OCI-LY3 (cell line): ENCODE measurements around the gene ZC3H7B.

Experiments
- H2AFZ ChIP-seq: fragments of 200-600, 300-600 bp; shearing (Covaris generic); 2 replicates; pipeline ENCODE4 v1.6.0; 2014; ENCODE audit warnings: antibody characterized with exemption, low read depth, low read length
- H3K27ac ChIP-seq: fragments of 200-600, 300-600 bp; sonication (generic); 2 replicates; pipeline ENCODE4 v1.5.1; 2014; ENCODE audit warnings: mild to moderate bottlenecking, low read length, moderate library complexity, mixed read lengths
- H3K27me3 ChIP-seq: fragments of 200-600, 300-600 bp; sonication (generic); 2 replicates; pipeline ENCODE4 v1.6.1; 2014; ENCODE audit warnings: low read depth, low read length, mixed read lengths
- H3K36me3 ChIP-seq: fragments of 200-600, 300-600 bp; sonication (generic); replicated peaks from 2 replicates; pipeline ENCODE3; 2014; ENCODE audit warnings: low read depth, low read length, mixed read lengths
- H3K4me1 ChIP-seq: fragments of 300-600, 200-600 bp; sonication (generic); 2 replicates; pipeline ENCODE4 v1.6.1; 2014; ENCODE audit warnings: low read length, mixed read lengths
- H3K4me2 ChIP-seq: fragments of 200-600, 300-600 bp; sonication (generic); 2 replicates; pipeline ENCODE4 v1.6.1; 2014; ENCODE audit warnings: low read length, mixed read lengths
- H3K4me3 ChIP-seq: fragments of 300-600, 200-600 bp; sonication (generic); 2 replicates; pipeline ENCODE4 v1.5.1; 2014; ENCODE audit warnings: antibody characterized with exemption, mild to moderate bottlenecking, low read length, moderate library complexity
- H3K79me2 ChIP-seq: fragments of 300-600, 200-600 bp; shearing (Covaris generic); 2 replicates; pipeline ENCODE4 v1.6.1; 2014; ENCODE audit warnings: mild to moderate bottlenecking, low read length, mixed read lengths
- H3K9ac ChIP-seq: fragments of 300-600, 200-600 bp; shearing (Covaris generic); 2 replicates; pipeline ENCODE4 v1.6.0; 2014; ENCODE audit warnings: mild to moderate bottlenecking, low read length, moderate library complexity
- H3K9me3 ChIP-seq: fragments of 200-600, 300-600 bp; shearing (Covaris generic); 2 replicates; pipeline ENCODE4 v1.6.1; 2014; ENCODE audit warnings: low read length, mixed read lengths; ENCODE audit not compliant: insufficient read depth
- H4K20me1 ChIP-seq: fragments of 200-600, 300-600 bp; sonication (generic); 2 replicates; pipeline ENCODE4 v1.6.1; 2016; ENCODE audit warnings: low read length, mixed read lengths; ENCODE audit not compliant: insufficient read depth
- CTCF ChIP-seq: fragments of 200-600, 300-600 bp; sonication (generic); IDR thresholded peaks from 2 replicates; pipeline ENCODE4 v1.5.1; 2014; ENCODE audit warnings: antibody characterized with exemption, low read length, low read depth
- EZH2phosphoT487 ChIP-seq: fragments of 200-600 bp; shearing (Covaris generic); IDR thresholded peaks from 2 replicates; pipeline ENCODE4 v1.6.1; 2018; ENCODE audit warnings: antibody characterized with exemption, mixed run types, low read depth

ZC3H7B gene

GRCh38 chr22:41341990-41342389, 40.7 kb downstream of the ZC3H7B start:
- no peak overlapping the region for H3K9ac ChIP-seq
- H3K36me3 ChIP-seq: peaks cover 50% of the 10 kb centered on the region
- no peak overlapping the region for H2AFZ ChIP-seq
- no peak overlapping the region for H3K4me3 ChIP-seq
- H3K27me3 ChIP-seq: no peaks in the 10 kb centered on the region
- peaks cover 10% of the 10 kb centered on the region; the same call in 1 of the 2 replicates for H3K4me1 ChIP-seq
- no peak for TF ChIP-seq EZH2phosphoT487
- no peak for TF ChIP-seq CTCF
- H3K4me2 ChIP-seq: no peak overlapping the region
- H3K79me2 ChIP-seq: no peaks in the 10 kb centered on the region
- H3K9me3 ChIP-seq: no peaks in the 10 kb centered on the region
- H4K20me1 ChIP-seq: no peaks in the 10 kb centered on the region
- H3K27ac ChIP-seq: 0 out of 2 replicates have a peak overlapping the region, but pooled peaks have one; percentile 3

GRCh38 chr22:41343300-41343699, 42.0 kb downstream of the ZC3H7B start:
- TF ChIP-seq EZH2phosphoT487 (no peak), CTCF (no peak)
- Histone ChIP-seq H3K36me3 (peaks cover 59% of the 10 kb centered on the region), H3K27me3 (no peaks in the 10 kb centered on the region), H3K4me1 (peaks cover 10% of the 10 kb centered on the region; the same call in 1 of the 2 replicates), H4K20me1 (no peaks in the 10 kb centered on the region), H3K9ac (no peak overlapping the region), H3K27ac (no peak overlapping the region), H2AFZ (no peak overlapping the region), H3K4me3 (no peak overlapping the region), H3K4me2 (no peak overlapping the region), H3K9me3 (no peaks in the 10 kb centered on the region), H3K79me2 (no peaks in the 10 kb centered on the region)

GRCh38 chr22:41343717-41344116, 42.4 kb downstream of the ZC3H7B start:
- H3K9me3 ChIP-seq: no peaks in the 10 kb centered on the region
- H3K4me3 ChIP-seq: no peak overlapping the region
- peaks cover 10% of the 10 kb centered on the region; the same call in 1 of the 2 replicates for H3K4me1 ChIP-seq
- peaks cover 61% of the 10 kb centered on the region for H3K36me3 ChIP-seq
- no peaks in the 10 kb centered on the region for H4K20me1 ChIP-seq
- TF ChIP-seq EZH2phosphoT487 (no peak), CTCF (no peak)
- H3K4me2 ChIP-seq: no peak overlapping the region
- H3K27me3 ChIP-seq: no peaks in the 10 kb centered on the region
- no peak overlapping the region for H3K9ac ChIP-seq
- H2AFZ ChIP-seq: no peak overlapping the region
- no peaks in the 10 kb centered on the region for H3K79me2 ChIP-seq
- no peak overlapping the region for H3K27ac ChIP-seq

- H3K36me3 ChIP-seq: peaks cover 63% of the 10 kb centered on the region
- no peaks in the 10 kb centered on the region for H3K27me3 ChIP-seq
- no peaks in the 10 kb centered on the region for H3K9me3 ChIP-seq
- peaks cover 10% of the 10 kb centered on the region; the same call in 1 of the 2 replicates for H3K4me1 ChIP-seq
- no peak overlapping the region for H3K4me3 ChIP-seq
- no peak overlapping the region for H3K27ac ChIP-seq
- H2AFZ ChIP-seq: no peak overlapping the region
- H4K20me1 ChIP-seq: no peaks in the 10 kb centered on the region
- TF ChIP-seq EZH2phosphoT487 (no peak), CTCF (no peak)
- H3K79me2 ChIP-seq: no peaks in the 10 kb centered on the region
- H3K9ac ChIP-seq: no peak overlapping the region
- no peak overlapping the region for H3K4me2 ChIP-seq
Observed at GRCh38 chr22:41344189-41344788, 43.0 kb downstream of the ZC3H7B start.
